Measurements from ENCODE around the gene SEC22A. TPM values are rescaled to one million over a fixed set of nuclear protein-coding genes. Genes with fewer than 3 reads are reported as not detected.

SEC22A gene
- total RNA-seq, 1 donor from 2014 or later = 9.5 TPM

- H3K4me3 ChIP-seq = no peak overlapping the region
- DNase-seq = no peak
- no peaks in the 10 kb centered on the region for H3K9me3 ChIP-seq (replicated peaks)
- intact Hi-C loops (cut with micrococcal nuclease) = no loop called here
- no peak for TF ChIP-seq CTCF (IDR thresholded peaks at IDR 0.05; ENCODE audit: borderline replicate concordance)
- peaks cover 79% of the 10 kb centered on the region for H3K36me3 ChIP-seq
- no peaks in the 10 kb centered on the region for H3K27me3 ChIP-seq (ENCODE audit: low read depth)
- peaks cover 52% of the 10 kb centered on the region for H3K4me1 ChIP-seq
- H3K27ac ChIP-seq (replicated peaks) = no peak overlapping the region
These were observed 88.6 kb downstream of the SEC22A start for GRCh38 chr3:123290107-123290930.

GRCh38 chr3:123290962-123291361 lies 89.2 kb downstream of the SEC22A start:
- Histone ChIP-seq H3K4me3 (no peak overlapping the region), H3K36me3 (peaks cover 73% of the 10 kb centered on the region), H3K9me3 (replicated peaks) (no peaks in the 10 kb centered on the region), H3K27me3 (ENCODE audit: low read depth) (no peaks in the 10 kb centered on the region), H3K4me1 (peaks cover 46% of the 10 kb centered on the region), H3K27ac (replicated peaks) (no peak overlapping the region)
- intact Hi-C loops (cut with micrococcal nuclease) = no loop called here
- no peak for TF ChIP-seq CTCF (IDR thresholded peaks at IDR 0.05; ENCODE audit: borderline replicate concordance)
- DNase-seq = no peak

GRCh38 chr3:123291404-123291803 lies 89.7 kb downstream of the SEC22A start:
- no peaks in the 10 kb centered on the region for H3K27me3 ChIP-seq (ENCODE audit: low read depth)
- H3K4me3 ChIP-seq = no peak overlapping the region
- no peak for DNase-seq
- peaks cover 71% of the 10 kb centered on the region for H3K36me3 ChIP-seq
- H3K9me3 ChIP-seq (replicated peaks) = no peaks in the 10 kb centered on the region
- TF ChIP-seq CTCF (IDR thresholded peaks at IDR 0.05; ENCODE audit: borderline replicate concordance) = no peak
- intact Hi-C loops (cut with micrococcal nuclease) = no loop called here
- H3K27ac ChIP-seq (replicated peaks) = no peak overlapping the region
- peaks cover 42% of the 10 kb centered on the region for H3K4me1 ChIP-seq

GRCh38 chr3:123292321-123293310 lies 90.9 kb downstream of the SEC22A start:
- Histone ChIP-seq H3K27ac (replicated peaks) (peak overlapping the region; percentile 19), H3K36me3 (peaks cover 71% of the 10 kb centered on the region), H3K27me3 (ENCODE audit: low read depth) (no peaks in the 10 kb centered on the region), H3K9me3 (replicated peaks) (no peaks in the 10 kb centered on the region), H3K4me3 (no peak overlapping the region), H3K4me1 (peaks cover 34% of the 10 kb centered on the region)
- intact Hi-C loops (cut with micrococcal nuclease) = no loop called here
- TF ChIP-seq CTCF (IDR thresholded peaks at IDR 0.05; ENCODE audit: borderline replicate concordance) = no peak
- DNase-seq = no peak

- Histone ChIP-seq H3K4me1 (peaks cover 33% of the 10 kb centered on the region), H3K27me3 (ENCODE audit: low read depth) (no peaks in the 10 kb centered on the region), H3K36me3 (peaks cover 67% of the 10 kb centered on the region), H3K27ac (replicated peaks) (no peak overlapping the region), H3K9me3 (replicated peaks) (no peaks in the 10 kb centered on the region), H3K4me3 (no peak overlapping the region)
- intact Hi-C loops (cut with micrococcal nuclease) = no loop called here
- TF ChIP-seq CTCF (IDR thresholded peaks at IDR 0.05; ENCODE audit: borderline replicate concordance) = no peak
- no peak for DNase-seq
These were observed 92.7 kb downstream of the SEC22A start for GRCh38 chr3:123294296-123294938.

Measured in left ventricle myocardium inferior (tissue), 1 donor.